Epidermal melanocyte (primary cell): ENCODE measurements around the gene SMDT1.
A peak's percentile ranks its signal among the peaks of the same experiment; 100 is the strongest.

ENCODE experiments used
- DNase-seq: peaks from one replicate; pipeline ENCODE4 v3.0.0; 2011; ENCODE audit warnings: low spot score; ENCODE audit not compliant: insufficient read length

The SMDT1 gene, protein sequence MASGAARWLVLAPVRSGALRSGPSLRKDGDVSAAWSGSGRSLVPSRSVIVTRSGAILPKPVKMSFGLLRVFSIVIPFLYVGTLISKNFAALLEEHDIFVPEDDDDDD

DNA sequence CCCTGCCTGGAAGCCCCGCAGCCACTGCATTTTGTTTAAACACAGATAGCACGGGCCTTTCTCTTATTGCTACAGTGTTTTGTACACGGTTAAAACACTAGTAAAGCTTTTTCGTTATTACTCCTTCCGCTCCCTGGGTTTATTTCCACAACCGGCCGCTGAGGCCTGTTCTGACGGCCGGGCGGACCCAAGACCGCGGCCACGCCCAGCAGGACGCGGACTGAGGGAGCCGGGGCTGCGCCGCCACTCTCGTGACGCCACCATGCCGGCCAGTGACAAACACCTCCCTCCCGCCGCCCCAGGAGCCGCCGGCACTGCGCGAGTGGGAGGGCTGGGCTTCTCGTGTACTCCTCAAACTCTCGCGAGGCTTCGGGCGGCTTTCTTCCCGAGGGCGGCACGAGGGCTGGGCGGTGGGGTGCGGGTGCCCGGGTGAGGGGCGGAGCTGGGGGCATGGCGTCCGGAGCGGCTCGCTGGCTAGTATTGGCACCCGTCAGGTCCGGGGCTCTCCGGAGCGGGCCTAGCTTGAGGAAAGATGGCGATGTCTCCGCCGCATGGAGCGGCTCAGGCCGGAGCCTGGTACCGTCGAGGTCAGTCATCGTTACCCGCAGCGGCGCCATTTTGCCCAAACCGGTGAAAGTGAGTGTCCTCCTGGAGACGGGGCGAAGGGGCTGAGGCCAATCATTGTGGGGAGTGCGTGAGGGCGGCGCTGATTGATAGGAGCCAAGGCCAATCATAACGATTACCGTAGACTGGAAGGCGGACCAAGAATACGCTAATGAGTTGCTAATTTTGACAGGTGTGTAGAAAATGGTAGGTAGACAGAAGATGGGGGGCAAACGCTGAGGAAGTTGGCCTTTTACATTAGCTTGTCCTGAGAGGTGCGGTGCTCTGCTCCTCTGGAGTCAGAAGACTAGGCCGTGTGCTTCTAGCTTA lies at the start of gene SMDT1:
Gene SMDT1, plus strand, starts transcription at position 382 of the 933 bp plus-strand sequence. Its CDS starts 69 bp downstream, at position 451.
- DNase-seq: peak; percentile 99

DNA sequence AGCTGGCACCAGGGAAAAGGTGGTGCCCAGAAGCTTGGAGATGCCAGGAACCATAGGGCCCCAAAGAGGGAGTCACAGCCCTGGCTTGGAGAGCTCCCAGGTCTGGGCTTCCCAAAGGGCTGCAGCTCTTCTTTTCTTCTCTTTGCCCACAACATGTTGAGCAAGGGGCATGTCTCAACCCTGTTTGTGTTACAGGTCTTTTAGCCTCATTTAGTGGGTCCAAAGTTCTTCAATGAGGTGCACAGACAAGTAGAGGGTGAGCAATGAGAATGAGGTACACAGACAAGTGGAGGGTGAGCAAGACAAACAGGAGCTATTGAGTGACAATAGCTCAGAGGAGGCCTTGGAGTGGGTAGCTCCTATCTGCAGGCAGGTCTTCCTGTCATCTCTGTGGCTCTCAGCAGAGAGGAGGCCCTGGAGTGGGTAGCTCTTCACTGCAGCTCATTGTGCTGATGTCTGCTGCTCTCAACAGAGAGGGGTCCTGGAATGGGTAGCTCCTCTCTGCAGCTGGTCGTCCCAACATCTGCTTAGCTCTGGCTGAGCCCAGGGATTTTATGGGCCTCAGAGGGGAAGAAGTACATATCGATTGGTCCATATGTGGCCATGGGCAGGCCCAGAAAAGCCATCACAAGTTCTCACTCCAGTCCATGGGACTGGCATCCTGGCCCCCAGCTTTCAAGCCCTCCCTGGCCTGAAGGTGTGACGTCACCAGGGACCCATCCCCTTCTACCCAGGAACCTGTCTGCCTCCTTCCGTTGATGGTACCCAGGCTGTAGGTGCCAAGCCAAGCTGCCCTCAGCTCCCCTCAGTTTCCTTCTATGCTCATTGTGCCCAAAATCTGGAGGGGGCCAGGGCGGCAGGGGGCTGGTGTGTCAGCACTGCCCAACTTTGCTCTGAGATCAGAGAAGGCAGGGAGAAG lies 46.0 kb upstream of the SMDT1 start:
- no peak for DNase-seq

DNA sequence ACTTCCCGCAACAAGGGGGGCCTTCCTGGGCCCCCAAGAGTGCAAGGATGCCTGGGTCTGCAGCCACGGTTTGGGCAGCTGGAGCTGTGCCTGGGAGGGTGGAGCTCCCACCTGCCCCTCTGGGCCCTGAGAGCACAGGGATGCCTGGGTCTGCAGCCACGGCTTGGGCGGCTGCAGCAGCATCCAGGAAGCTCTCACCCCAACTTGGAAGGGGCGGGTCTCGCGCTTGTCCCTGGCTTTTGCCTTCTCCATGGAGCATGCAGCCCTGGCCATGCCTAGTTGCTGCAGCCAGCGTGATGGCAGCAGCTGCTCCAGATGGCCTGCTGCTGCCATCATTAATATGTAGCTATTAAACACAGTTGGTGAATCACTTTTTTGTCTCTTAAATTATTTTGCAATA lies 44.2 kb upstream of the SMDT1 start:
- DNase-seq: no peak

DNA sequence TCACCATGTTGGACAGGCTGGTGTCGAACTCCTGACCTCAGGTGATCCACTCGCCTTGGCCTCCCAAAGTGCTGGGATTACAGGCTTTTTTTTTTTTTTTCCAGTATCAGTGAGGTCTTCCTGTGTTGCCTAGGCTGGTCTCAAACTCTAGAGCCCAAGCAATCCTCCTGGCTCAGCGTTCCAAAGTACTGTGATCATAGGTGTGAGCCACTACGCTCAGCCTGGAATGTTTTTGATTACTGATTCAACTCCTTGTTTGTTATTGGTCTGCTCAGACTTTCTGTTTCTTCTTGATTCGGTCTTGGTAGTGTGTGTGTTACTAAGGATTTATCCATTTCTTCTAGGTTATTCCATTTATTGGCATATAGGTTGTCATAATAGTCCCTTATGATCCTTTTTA lies 40.2 kb upstream of the SMDT1 start:
- no peak for DNase-seq

DNA sequence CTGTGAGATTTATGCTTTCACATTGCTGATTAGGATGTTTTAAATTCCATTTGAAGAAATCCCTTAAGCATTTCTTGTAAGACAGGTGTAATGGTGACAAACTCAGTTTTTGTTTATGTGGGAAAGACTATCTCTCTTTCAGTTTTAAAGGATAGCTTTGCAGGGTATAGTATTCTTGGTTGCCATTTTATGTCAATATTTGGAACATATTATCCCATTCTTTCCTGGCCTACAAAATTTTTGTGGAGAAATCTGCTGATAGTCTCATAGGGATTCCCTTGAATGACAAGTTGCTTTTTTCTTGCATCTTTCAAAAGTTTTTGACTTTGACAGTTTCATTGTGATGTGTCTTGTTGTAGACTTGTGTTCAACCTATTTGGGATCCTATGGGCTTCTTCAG lies 37.7 kb upstream of the SMDT1 start:
- DNase-seq: no peak

DNA sequence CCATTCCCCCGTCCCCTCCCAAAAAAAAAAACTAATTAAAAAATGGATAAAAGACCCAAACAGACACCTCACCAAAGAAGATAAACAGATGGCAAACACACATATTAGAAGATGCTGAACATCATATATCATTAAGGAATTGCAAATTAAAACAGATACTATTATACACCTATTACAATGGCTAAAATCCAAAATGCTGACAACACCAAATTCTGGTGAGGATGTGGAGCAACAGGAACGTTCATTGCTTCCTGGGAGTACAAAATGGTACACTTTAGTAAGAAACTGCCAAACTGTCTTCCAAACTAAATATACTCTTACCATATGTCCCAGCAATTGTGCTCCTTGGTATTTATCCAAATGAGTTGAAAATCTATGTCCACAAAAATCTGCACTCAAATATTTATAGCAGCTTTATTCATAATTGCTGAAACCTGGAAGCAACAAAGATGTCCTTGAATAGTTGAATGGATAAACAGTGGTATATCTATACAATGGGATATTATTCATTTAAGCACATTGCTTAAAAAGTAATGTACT lies 28.8 kb upstream of the SMDT1 start:
- DNase-seq: no peak

DNA sequence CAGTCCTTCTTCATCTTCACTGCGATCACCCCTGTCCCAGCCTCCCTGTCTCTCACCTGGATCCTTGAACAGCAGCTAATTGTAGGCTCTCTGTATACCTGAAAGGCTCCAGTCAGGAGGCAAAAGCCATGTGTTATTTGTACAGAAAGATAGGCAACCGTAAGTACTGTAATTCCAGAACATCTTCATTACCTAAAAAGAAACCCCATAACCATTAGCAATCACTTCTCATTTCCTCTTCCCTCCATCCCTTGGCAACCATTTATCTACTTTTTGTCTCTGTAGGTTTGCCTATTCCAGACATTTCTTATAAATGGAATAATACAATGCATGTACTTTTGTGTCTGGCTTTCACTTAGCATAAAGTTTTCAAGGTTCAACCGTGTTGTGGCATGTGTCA lies 26.7 kb upstream of the SMDT1 start:
- no peak for DNase-seq

DNA sequence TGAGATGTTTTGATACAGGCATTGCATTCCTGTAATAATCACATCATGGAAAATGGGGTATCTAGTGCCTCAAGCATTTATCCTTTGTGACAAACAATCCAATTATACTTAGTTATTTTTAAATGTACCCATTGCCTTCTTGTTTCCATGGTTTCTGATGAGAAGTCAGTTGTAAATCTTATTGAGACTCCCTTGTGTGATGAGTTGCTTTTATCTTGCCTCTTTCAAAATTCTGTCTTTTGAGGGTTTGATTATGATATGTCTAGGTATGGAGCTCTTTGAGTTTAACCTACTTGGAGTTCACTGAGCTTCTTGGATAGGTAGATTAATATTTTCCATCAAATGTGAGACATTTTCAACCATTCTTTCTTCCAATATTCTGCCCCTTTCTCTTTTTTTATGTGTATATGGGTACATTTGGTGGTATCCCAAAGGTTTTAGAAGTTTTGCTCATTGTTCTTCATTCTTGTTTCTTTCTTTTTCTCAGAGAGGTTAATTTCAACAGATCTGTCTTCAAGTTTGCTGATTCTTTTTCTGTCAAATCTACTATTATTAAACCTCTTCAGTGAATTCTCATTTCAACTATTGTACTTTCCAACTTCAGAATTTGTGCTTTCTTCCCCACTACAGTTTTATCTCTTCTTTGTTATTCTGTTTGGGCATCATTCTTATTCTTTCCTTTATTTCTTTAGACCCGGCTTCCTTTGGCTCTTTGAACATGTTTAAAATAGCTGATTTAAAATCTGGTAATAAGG lies 22.6 kb upstream of the SMDT1 start:
- no peak for DNase-seq

DNA sequence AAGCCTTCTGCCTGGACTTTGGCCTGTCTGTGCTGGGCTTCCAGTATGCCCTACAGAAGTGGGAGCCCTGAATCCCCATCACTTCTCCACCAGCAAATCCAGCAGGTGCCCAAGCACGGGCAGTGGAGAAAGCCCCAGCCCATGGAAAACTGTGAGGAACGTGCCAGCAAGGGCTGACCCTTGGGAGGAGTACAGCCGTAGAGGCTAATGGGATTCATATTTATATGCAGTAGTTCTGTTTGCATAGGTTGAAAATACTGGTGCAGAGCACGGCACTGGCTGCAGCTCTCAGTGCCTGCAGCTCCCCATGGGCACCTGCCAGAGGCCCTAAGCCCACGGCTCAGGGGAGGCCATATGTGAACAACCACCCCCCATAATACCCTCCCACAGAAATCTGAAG lies 19.0 kb upstream of the SMDT1 start:
- DNase-seq: no peak

DNA sequence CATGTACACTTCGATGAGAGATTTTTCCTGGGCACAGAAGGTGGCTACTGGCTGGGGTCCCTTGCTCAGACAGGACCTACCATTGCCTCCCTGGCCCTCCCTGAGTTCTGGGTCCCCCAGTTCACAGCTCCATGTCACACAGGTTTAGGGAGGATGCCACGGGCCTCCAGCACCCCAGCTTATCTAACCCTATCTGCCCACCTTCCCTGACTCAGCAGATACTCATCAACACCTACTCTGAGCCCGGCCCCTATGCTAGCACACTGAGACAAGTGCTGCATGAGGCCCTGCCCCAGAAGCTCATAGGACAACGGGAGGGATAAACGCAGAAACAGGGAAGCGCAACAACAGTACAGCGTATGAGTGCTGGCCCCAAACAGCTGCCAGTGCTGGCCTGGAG lies 18.5 kb upstream of the SMDT1 start:
- DNase-seq: no peak

DNA sequence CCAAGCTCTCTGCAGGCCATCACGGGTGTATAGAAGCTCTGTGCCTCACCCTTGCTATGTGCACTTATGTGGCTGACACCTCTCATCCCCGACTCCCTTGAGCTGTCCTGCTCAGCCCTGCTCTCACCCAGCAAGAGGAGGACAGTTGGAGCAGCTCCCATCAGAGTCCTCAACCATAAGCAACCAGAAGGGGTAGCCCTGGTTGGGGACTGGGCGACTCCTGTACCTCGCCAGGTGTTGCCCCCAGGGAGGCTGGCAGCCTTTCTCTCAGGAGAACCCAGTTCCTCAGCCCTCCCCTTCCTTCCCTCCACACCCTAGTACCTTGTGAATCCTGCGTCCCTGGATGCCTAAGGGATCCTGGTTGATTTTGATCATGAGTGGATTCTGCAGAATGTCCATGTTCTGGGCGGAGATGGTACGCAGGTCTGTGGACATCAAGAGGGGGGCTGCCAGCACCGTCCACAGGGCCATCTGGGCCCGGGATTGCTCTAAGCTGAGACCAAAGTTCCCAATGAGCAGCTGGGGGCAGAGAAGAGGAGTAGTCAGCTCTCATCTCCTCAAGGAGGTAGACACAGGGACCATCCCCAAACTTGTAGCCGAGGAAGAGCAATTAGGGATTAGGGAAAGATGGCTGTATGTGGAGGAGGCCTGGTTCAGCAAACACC lies 16.9 kb upstream of the SMDT1 start:
- no peak for DNase-seq

DNA sequence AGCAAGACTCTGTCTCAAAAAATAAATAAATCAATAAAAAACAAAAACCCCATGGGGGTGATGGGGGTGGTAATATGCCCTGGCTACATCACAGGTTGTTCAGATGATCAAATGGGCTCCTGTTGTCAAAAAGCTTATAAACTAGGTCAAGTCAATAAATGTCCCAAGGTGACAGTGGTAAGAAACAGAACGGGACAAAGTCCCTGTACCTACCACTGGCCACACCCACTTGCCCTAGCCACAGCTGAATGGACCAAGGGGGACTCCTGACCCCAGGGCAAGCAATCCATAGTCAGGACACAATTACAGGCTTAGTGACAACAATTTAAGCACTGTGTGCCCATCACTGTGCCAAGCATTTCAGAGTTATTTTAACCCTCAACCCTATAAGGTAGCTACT lies 14.9 kb upstream of the SMDT1 start:
- no peak for DNase-seq

DNA sequence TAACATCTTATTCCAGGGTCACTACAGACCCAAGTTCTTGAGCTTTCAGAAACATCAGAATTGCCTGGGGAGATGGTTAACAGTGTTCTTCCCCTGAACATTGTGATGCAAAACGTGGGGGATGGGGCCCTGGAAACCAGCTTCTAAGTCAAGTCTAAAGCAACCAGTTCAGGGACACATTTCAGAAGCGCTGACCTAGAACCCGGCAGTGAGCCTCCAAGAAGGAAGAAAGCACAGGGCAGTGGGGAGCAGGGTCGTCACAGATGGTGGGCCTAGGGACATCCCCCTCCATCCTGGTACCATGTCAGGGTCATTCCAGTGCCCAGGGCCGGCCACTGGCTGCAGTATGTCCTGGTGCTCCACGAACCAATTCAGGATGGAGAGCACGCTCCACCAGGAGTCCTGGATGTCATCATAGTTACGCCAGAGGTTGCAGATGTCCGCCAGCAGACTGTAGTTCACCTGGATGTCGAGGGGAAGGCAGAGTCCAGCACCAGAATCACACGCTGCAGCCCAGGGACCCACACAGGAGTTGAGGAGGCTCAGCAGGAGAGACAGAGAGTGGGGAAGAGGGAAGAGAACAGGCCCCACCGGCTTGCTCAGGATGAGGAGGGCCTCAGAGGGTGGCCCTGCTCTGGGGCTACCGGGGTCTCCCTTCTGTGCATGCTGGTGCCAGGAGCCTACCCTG lies 13.9 kb upstream of the SMDT1 start:
- DNase-seq: no peak

DNA sequence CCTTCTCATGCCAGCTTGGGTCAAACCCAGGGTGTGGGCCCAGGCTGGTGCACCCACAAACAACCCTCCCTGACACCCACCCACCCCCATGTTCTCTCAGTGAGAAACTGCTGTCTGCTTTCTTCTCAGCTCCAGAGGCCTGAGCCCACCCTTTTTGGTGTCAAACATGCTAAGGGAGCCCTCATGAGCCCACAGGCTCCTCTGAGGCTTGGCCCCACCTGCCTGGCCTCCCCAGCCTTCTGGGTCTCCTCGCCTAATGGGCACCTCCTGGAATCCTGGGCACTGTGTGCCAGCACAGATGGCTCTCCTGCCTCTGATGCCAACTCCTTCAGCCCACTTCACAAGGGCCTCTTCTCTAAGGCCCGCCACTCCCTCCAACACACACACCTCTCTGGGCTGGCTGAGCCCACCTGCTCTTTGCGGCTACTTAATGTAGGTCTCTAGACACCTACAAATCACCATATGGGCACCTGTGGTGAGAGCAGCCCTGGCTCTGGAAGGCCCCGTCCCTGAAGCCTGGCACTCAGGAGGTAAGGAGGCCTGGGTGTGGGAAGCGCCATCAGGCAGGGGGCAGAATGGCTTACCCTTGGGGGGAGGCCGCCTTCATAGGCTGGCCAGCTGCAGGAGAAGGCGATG lies 13.3 kb upstream of the SMDT1 start:
- DNase-seq: no peak

DNA sequence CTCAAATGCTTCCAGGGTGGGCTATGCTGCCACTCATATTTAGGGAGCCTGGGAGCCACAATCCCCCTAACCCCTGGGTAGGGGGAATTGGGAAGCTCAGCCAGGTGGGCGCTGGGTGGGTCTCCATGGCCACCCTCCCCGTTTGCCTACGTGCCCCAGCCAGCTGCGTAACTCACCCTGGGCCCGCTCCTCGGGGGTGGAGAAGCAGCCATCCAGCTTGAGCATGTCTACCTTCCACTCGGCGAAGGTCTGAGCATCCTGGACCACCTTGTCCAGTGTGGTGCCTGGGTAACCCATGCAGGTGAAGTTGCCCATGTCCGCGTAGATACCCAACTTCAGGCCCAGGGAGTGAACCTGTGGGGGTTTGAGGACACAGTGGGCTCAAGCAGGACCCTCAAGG lies 12.6 kb upstream of the SMDT1 start:
- DNase-seq: no peak

DNA sequence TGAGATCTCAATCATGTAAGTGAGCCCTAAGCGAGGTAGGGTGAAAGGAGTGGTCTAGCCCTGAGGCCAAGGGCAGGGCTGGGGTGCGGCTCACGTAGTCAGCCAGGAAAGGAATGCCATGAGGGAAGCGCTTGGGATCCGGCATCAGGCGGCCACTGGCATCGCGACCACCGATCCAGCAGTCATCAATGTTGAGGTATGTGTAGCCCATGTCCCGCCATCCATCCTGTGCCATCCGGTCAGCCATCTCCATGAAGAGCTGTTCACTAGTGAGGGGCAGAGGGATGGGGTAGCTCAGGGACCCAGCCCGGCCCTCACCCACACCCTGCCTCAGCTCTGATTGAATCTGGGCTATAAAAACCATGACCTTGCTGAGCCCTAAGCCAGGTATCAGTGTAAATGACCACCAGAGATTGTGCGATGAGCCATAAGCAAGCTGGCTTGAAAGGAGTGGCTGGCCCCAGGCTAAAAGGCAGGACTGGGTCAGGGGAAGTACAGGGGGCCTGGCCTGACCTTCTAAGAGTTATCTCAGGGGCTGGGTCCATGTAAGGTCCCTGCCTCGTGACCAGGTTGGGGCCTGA lies 11.7 kb upstream of the SMDT1 start:
- DNase-seq: no peak

DNA sequence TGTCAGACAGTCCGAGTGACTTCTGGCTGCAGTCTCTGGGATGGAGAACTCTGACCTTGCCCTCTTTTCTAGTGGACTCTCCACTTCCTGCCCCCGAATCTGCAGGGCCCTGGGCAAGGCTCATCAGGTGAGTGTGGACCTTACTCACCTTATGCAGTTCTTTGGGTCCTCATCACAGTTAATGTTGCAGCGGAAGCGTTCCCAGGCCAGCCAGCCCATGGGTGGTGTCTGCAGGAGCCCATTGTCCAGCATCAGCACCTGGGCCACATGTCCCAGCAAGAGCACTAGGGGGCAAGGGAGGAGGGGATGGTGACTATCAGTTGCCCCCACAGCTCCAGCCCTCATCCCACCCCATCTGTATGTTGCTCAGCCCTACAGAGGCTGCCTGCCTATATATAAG lies 11.2 kb upstream of the SMDT1 start:
- no peak for DNase-seq

DNA sequence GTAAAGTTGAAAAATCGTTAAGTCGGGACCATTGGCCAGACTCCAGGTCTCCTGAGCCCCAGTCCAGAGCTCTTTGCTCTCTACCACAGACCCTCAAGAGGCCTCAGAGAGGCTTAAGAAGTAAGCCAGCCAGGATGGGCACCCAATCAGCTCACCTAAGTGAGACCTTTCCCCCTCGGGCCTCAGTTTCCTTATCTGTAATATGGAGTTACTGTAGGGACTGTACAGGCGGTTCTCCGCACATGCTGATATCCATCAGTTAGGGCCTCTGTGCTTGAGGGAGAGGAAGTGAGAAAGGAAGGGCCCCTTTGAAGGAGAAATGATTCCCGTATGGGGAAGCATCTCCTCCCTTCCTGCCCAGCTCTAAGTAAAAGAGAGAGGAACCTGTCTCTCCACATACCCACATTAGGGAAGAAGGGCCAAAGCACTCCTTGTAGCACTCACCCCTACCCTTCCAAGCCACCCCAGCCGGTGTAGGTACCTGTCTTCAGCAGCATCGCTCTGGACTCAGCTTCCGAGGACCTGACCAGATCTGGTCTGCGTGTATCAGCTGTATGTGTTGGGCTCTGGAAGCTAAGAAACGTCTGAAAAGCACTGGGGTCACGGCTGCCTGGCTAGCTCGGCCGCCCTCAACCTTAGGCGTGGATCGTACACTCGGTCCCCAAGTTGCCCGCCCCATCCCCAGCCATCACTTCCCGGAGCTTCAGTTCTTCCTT lies 9.5 kb upstream of the SMDT1 start:
- DNase-seq: no peak
